Stimulated activated CD4-positive, alpha-beta T cell treated with anti-CD3 and anti-CD28 coated beads, Interleukin-4, amount 100 ng/mL, for 24 hours (primary cell): ENCODE measurements around the gene KCNQ1OT1.
A peak's percentile ranks its signal among the peaks of the same experiment; 100 is the strongest.

Experiments used
- DNase-seq: peaks from one replicate; pipeline ENCODE4 v3.0.0-alpha.2; 2020

The KCNQ1OT1 gene

GRCh38 chr11:2699531-2700414, at the start of gene KCNQ1OT1:
Gene KCNQ1OT1 (minus strand): TSS chr11:2699994.
- DNase-seq, result peak; percentile 85

- no peak for DNase-seq
Measured at GRCh38 chr11:2748814-2749554, 49.2 kb upstream of the KCNQ1OT1 start.

GRCh38 chr11:2748061-2748813, 48.4 kb upstream of the KCNQ1OT1 start:
- DNase-seq, result no peak

- no peak for DNase-seq
Measured at GRCh38 chr11:2747248-2748027, 47.6 kb upstream of the KCNQ1OT1 start.

- DNase-seq, result no peak
Measured at GRCh38 chr11:2746401-2747247, 46.8 kb upstream of the KCNQ1OT1 start.

- no peak for DNase-seq
Measured at GRCh38 chr11:2745511-2745910, 45.7 kb upstream of the KCNQ1OT1 start.

- no peak for DNase-seq
Measured at GRCh38 chr11:2744166-2744565, 44.4 kb upstream of the KCNQ1OT1 start.

- no peak for DNase-seq
Measured at GRCh38 chr11:2743427-2744110, 43.8 kb upstream of the KCNQ1OT1 start.

- no peak for DNase-seq
Measured at GRCh38 chr11:2742611-2743426, 43.0 kb upstream of the KCNQ1OT1 start.

GRCh38 chr11:2742201-2742600, 42.4 kb upstream of the KCNQ1OT1 start:
- DNase-seq, result no peak

GRCh38 chr11:2741377-2742131, 41.8 kb upstream of the KCNQ1OT1 start:
- DNase-seq, result no peak

GRCh38 chr11:2741006-2741376, 41.2 kb upstream of the KCNQ1OT1 start:
- DNase-seq, result no peak

- no peak for DNase-seq
Measured at GRCh38 chr11:2740275-2740940, 40.6 kb upstream of the KCNQ1OT1 start.

GRCh38 chr11:2739531-2740274, 39.9 kb upstream of the KCNQ1OT1 start:
- no peak for DNase-seq

- no peak for DNase-seq
Measured at GRCh38 chr11:2738551-2739431, 39.0 kb upstream of the KCNQ1OT1 start.

- no peak for DNase-seq
Measured at GRCh38 chr11:2737866-2738265, 38.1 kb upstream of the KCNQ1OT1 start.

GRCh38 chr11:2737226-2737590, 37.4 kb upstream of the KCNQ1OT1 start:
- no peak for DNase-seq
